GM12873 (cell line): ENCODE data around the gene PNPLA7.

Experiments
- TF ChIP-seq, protein P1 (sequence below): IDR thresholded peaks from 2 replicates; pipeline ENCODE4 v1.5.1; 2012; ENCODE audit warnings: low read depth, mild to moderate bottlenecking, moderate library complexity, low read length, control low read depth; ENCODE audit not compliant: insufficient read depth; ENCODE audit errors: missing control alignments

Gene PNPLA7

DNA sequence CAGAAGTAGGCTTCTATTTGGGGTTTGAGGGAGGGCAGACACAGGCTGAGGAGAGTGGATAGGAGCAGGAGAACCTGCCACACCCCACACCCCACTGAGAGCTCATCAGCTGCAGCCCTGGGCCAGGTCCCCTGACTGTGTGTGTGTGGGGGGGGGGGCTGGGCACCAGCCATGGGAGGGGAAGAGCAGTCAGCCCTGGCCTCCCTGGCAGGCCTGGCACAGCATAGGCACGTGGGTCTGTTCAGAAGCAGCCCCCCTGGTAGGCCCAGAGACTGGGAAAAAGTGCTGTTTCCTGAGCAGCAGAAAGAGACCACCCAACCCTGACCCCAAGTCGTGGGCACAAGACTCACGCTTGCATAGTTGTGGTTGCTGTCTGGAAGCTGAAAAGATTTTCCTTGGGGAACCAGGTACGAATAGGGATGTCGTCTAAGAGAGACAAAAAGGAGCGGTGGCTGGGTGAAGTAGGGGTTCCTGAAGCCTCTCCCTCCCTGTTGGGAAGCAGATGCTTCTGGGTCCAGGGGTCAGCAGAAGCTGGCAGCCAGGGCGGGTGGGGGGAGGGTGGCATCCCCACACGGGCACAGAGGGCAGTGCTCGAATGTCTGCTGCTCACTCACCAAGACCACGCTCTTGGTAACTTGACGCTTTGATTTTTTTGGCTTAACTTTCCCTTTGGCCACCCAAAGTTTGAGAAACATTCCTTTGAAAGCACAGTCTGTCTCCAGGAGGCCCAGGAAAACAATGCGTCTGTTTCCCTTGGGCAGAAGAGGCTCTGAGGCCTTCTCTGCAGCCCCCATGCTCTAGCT, 93.9 kb downstream of the PNPLA7 start:
- TF ChIP-seq, protein P1, sequence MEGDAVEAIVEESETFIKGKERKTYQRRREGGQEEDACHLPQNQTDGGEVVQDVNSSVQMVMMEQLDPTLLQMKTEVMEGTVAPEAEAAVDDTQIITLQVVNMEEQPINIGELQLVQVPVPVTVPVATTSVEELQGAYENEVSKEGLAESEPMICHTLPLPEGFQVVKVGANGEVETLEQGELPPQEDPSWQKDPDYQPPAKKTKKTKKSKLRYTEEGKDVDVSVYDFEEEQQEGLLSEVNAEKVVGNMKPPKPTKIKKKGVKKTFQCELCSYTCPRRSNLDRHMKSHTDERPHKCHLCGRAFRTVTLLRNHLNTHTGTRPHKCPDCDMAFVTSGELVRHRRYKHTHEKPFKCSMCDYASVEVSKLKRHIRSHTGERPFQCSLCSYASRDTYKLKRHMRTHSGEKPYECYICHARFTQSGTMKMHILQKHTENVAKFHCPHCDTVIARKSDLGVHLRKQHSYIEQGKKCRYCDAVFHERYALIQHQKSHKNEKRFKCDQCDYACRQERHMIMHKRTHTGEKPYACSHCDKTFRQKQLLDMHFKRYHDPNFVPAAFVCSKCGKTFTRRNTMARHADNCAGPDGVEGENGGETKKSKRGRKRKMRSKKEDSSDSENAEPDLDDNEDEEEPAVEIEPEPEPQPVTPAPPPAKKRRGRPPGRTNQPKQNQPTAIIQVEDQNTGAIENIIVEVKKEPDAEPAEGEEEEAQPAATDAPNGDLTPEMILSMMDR = no peak

DNA sequence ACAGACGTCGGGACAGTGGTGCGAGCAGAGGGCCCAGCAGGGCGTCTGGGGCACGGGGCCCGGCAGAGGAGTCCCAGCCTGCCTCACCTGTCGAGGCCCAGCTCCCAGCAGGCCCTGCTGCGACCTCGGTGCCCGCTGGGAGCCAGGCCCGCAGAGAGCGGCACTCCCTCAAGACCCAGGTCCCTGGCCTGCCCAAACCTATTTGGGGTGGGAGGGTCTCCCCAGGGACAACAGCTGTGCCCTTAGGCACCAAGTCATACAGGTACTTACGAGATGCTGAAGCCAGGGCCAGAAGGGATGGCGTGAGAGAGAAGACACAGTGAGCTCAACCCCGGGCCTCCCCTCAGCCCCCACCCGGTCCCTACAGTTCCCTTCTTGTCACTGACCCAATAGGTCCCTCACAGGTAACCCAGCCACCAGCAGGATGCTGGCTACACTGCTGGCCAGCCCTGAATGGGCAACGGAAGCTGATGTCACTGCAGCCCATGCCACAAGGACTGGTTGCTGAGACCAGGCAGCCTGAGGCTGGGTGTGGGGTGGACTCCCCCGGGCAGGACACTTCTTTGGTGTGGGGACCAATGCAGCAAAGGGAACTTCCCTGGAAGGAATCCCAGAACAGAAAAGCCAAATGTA, 94.7 kb downstream of the PNPLA7 start:
- TF ChIP-seq, protein P1 = no peak

DNA sequence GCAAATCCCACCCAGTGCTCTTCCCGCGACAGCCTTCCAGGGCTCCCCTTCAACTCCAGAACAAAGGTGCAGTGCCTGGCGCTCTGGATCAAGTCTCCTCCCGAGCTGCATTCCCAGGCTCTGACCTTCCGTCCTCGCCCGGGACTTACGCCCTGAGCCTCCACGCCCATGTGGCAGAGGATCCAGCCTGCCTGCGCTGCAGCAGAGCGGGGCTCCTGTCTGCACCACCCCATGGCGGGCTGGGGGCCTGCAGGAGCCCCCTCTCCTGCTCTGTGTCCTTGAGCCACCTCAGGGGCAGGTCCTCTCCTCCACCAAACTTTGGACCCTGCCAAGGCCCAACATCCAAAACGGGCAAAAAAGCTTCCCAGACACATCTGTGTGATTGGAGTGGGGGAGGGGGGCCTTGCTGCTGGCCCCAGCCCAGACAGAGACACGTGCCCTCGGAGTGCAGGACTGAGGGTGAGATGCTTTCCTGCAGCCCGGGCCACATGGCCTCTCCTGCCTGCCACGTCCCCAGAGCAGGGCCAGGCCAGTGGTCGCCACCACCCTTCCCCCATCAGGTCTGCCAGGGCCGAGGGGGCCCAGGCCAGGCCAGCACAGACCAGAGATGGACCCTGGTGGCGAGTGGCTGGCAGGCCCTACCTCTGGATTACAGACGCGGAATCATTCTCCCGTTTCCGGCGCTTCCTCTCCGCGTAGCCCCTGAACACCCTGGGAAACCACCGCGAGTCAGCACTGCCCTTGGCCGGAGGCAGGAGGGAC, 95.4 kb downstream of the PNPLA7 start:
- TF ChIP-seq, protein P1 = no peak

DNA sequence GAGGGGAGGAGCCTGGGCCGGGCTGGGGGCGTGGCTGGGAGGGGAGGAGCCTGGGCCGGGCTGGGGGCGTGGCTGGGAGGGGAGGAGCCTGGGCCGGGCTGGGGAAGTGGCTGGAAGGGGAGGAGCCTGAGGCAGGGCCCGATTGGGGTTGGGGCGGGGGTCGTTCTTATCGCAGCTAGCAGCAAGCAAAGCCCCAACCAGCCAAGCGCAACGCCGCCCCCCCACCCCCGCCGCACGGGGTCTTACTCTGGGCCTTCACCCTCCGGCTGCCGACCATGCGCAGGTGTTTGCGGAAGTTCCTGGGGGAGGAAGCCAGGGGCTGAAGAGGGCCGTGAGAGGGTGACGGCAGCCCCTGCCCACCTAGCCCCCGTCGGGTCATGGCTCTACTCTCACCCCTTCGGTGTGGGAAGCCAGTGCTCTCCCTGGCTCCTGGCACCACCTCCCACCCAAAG, 96.0 kb downstream of the PNPLA7 start:
- TF ChIP-seq, protein P1 = no peak

DNA sequence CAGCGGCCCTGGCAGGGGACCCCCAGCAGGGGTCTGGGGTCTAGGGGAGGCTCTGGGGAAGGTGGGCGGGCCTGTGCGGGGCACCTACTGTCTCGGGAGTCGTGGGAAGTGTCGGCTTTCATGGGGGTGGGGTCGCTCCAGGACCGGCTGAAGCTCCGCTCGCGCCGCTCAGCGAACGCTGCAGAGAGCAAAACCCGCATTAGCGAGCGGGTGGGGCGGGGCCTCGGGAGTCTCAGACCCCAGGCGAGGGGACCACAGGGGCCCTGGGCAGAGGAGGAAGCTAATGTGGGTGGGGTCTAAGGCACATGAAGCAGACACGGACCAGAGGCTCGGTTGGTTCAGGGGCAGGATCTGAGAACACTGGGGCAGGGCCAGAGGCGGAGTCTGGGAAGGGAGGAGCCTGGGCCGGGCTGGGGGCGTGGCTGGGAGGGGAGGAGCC, 96.5 kb downstream of the PNPLA7 start:
- TF ChIP-seq, protein P1 = no peak

DNA sequence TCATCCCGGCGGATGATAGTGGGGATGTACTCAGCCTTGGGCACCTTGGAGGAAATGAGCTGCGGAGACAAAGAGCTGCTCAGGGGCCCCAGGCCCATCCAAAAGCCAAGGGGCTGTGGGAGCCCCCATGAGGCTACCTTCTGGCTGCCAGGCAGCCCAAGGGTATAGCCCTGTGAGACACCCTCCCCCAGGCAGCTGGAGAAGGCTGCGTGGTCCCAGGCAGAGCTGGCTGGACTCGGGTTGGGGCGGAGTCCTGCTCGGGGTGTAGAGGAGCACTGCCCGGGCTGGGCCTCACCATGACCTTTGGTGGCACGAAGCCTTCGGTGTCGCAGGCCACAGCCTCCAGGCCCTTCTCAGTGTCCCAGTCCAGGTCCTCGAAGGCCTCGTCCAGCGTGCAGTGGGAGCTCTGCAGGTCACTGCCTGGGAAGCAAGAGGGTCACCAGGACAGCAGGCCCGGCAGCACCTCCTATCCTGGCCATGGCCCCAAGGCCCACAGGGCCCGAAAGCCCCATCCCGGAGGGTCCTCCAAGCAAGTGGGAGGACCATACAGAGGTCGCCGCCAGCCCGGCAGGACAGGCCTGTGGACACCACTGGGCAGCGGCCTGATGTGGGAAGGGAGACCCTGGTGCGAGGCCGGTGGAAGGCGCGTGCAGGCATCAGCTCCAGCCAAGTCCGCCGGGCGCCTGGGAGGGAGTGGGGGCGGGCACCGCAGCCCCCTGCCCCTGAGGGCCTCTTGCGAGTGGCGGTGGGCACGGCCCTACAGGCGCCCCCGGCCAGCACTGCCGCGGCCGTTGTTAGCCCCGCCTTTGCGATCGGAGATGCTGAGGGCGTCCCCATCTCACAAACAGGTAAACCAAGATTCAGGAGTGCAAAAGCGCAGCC, 97.2 kb downstream of the PNPLA7 start:
- TF ChIP-seq, protein P1 = no peak
